ENCODE measurements around the gene SLC12A7. TPM values are rescaled to one million over a fixed set of nuclear protein-coding genes. Genes with fewer than 3 reads are reported as not detected.
A peak's percentile ranks its signal among the peaks of the same experiment; 100 is the strongest.
"Not testable (repeated sequence)": the region's sequence is repeated elsewhere in the genome, so short reads cannot be mapped to it uniquely, and the experiment has no call there.

The SLC12A7 gene
- total and polyA plus RNA-seq, 9 donors = 5.9 to 33.9 (median 23.0) TPM

DNA sequence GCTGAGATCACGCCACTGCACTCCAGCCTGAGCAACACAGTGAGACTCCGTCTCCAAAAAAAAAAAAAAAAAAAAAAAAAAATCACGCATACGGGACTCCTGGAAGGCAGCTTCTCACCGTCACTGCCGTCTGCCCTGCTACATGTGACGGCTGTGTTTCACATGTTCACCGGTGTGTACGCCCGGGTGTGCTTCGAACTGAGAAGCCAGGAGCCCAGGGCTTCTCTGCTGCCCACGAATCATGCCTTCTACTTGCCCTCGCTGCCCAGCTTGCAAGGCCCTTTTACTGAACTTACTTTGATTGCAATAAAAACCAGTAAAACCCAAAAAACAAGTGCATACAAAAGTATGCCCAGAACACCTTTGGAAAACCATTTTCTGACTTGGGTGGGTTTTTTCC lies 109.0 kb downstream of the SLC12A7 start:
- TF ChIP-seq, protein P1, sequence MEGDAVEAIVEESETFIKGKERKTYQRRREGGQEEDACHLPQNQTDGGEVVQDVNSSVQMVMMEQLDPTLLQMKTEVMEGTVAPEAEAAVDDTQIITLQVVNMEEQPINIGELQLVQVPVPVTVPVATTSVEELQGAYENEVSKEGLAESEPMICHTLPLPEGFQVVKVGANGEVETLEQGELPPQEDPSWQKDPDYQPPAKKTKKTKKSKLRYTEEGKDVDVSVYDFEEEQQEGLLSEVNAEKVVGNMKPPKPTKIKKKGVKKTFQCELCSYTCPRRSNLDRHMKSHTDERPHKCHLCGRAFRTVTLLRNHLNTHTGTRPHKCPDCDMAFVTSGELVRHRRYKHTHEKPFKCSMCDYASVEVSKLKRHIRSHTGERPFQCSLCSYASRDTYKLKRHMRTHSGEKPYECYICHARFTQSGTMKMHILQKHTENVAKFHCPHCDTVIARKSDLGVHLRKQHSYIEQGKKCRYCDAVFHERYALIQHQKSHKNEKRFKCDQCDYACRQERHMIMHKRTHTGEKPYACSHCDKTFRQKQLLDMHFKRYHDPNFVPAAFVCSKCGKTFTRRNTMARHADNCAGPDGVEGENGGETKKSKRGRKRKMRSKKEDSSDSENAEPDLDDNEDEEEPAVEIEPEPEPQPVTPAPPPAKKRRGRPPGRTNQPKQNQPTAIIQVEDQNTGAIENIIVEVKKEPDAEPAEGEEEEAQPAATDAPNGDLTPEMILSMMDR (IDR thresholded peaks at IDR 0.05) = no peak
- TF ChIP-seq POLR2A (IDR thresholded peaks at IDR 0.05) (no peak), EP300 (IDR thresholded peaks at IDR 0.05) (no peak)
- H3K27ac ChIP-seq = no peak overlapping the region
- H3K4me3 ChIP-seq = no peak overlapping the region
- 86 to 93% (median 90%) methylated on average over 12 to 13 of the region's 13 CpGs for WGBS, 3 donors
- H3K9me3 ChIP-seq = no peaks in the 10 kb centered on the region
- H3K4me1 ChIP-seq (ENCODE audit: insufficient read depth) = peaks cover 11% of the 10 kb centered on the region
- DNase-seq = peak in 2 of 5 donors; percentile 7 to 12
- H3K27me3 ChIP-seq = no peaks in the 10 kb centered on the region
- H3K36me3 ChIP-seq = no peaks in the 10 kb centered on the region
- intact Hi-C loops (cut with DNase I) = no loop called here

DNA sequence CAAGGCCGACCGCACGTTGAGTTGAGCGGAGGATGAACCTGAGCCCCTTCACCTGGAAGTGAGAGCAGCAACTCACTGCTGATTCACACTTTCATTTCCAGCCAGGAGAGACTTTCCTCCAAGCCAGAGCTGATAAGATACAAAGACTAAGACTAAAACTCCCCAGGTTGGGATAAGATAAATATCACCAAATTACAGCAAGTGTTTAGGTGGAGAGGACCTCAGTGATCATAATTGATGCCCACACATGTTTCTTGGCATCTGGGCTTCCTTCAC lies 109.7 kb downstream of the SLC12A7 start:
- TF ChIP-seq EP300 (IDR thresholded peaks at IDR 0.05) (no peak), POLR2A (IDR thresholded peaks at IDR 0.05) (no peak)
- TF ChIP-seq, protein P1 (IDR thresholded peaks at IDR 0.05) = no peak
- H3K4me3 ChIP-seq = no peak overlapping the region
- peak in 1 of 5 donors; percentile 8 for DNase-seq
- H3K4me1 ChIP-seq (ENCODE audit: insufficient read depth) = peaks cover 14% of the 10 kb centered on the region
- intact Hi-C loops (cut with DNase I) = no loop called here
- WGBS, 3 donors = 61 to 74% (median 70%) methylated on average over 4 of the region's 4 CpGs
- H3K27me3 ChIP-seq = no peaks in the 10 kb centered on the region
- no peak overlapping the region for H3K27ac ChIP-seq
- H3K36me3 ChIP-seq = no peaks in the 10 kb centered on the region
- no peaks in the 10 kb centered on the region for H3K9me3 ChIP-seq

DNA sequence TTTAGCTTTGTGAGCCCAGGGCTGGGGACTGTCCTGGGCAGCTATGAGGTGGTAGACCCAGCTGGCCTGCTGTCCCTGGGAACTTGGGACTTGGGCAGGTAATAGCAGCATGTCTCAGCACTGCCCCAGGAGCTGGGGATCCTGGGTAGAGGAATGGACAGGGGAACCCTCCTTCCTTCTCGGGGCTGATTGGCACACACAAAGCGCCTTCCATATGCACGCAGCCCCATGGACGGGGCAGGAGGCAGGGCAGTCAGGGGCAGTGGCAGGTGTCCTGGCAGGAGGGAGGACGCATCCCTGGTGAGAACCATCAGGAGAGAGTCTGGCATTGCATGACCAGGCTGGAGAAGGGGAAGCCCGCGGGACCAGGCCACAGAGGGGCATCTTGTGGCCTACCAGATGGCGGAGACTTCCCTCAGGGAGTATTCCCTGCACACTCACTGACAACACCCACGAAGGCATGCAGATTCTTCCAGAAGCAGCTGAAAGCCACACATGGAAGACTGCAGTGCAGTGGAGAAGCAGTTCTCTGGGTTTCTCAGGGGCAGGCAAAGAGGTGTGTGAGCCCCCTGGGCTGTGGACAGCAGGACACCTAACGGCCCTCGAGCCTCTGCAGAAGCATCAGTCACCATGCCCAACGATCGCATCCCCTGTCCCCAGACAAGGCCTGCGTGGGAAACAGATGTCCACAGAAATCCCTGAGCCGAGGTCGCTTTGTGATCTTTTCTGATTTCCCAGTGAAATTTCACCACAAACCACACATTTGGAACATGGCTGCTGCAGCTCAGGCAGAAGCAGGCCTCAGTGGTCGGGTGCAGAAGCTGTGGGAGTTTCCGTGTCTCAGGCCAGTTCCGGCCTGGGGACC lies 110.2 kb downstream of the SLC12A7 start:
- intact Hi-C loops (cut with DNase I) = no loop called here
- WGBS, 3 donors = 81 to 88% (median 87%) methylated on average over 19 of the region's 19 CpGs
- Histone ChIP-seq H3K4me3 (no peak overlapping the region), H3K4me1 (ENCODE audit: insufficient read depth) (peaks cover 18% of the 10 kb centered on the region), H3K36me3 (no peaks in the 10 kb centered on the region), H3K27ac (no peak overlapping the region), H3K27me3 (no peaks in the 10 kb centered on the region), H3K9me3 (no peaks in the 10 kb centered on the region)
- TF ChIP-seq, protein P1 (IDR thresholded peaks at IDR 0.05) = no peak
- TF ChIP-seq EP300 (IDR thresholded peaks at IDR 0.05) = no peak
- TF ChIP-seq POLR2A (IDR thresholded peaks at IDR 0.05) = no peak
- peak in 3 of 5 donors; percentile 4 to 10 (median 7) for DNase-seq

DNA sequence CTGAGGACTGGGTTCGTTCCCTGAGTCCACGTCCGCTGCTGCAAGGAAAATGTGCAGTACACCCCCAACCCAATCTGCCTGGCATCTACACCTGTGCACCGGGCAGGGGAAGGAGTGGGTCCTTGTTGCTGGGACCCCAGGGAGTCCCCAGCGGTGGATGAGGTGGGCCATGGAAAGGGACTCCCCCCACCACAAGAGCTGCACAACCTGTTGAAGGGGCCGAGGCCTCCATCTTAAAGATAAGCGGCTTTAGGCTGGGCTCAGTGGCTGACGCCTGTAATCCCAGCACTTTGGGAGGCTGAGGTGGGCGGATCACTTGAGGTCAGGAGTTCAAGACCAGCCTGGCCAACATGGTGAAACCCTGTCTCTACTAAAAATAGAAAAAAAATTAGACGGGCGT lies 111.0 kb downstream of the SLC12A7 start:
- intact Hi-C loops (cut with DNase I); H3K27ac ChIP-seq; H3K27me3 ChIP-seq; H3K9me3 ChIP-seq; H3K4me3 ChIP-seq; H3K36me3 ChIP-seq: not testable (repeated sequence)
- DNase-seq = peak in 2 of 5 donors; percentile 3 to 5
- 89 to 96% (median 95%) methylated on average over 11 of the region's 11 CpGs for WGBS, 3 donors
- H3K4me1 ChIP-seq (ENCODE audit: insufficient read depth) = peaks cover 18% of the 10 kb centered on the region

Small RNAs within 50 kb of the gene (microRNA-seq; reads per million reads assigned to microRNA genes)
- gene MIR4635 = 0 to 0.16 (median 0) reads per million in 3 donors

Small RNAs within 50 kb of the gene (small RNA-seq; reads per million reads assigned to genes)
- gene MIR4635 = not detected

Other genes with a start within 250 kb of the SLC12A7 start
- gene BRD9, start 219.3 kb downstream of the SLC12A7 start, total RNA-seq = 10 to 100 TPM; 18.6 to 42.1 (median 35.0) TPM
- gene BRD9, start 219.3 kb downstream of the SLC12A7 start, polyA plus RNA-seq = 10 to 100 TPM; 25.6 to 26.3 TPM
- 1 to 10 TPM; 1.3 to 3.9 (median 2.0) TPM for gene TRIP13, start 219.2 kb downstream of the SLC12A7 start, total RNA-seq
- gene TRIP13, start 219.2 kb downstream of the SLC12A7 start, polyA plus RNA-seq = 1 to 10 TPM; 1.6 to 2.5 TPM
- gene NKD2, start 103.3 kb downstream of the SLC12A7 start, total RNA-seq = 10 to 100 TPM in 1 of 7 donors, 1 to 10 TPM in 4, under 1 TPM in 2; 0.33 to 17.2 (median 1.5) TPM
- under 1 TPM in 1 of 2 donors, not detected in 1; 0.80 TPM for gene NKD2, start 103.3 kb downstream of the SLC12A7 start, polyA plus RNA-seq
- 1 to 10 TPM in 1 of 7 donors, under 1 TPM in 1, not detected in 5; 0.08 to 1.5 TPM for gene SLC6A19, start 89.5 kb upstream of the SLC12A7 start, total RNA-seq
- not detected for gene SLC6A19, start 89.5 kb upstream of the SLC12A7 start, polyA plus RNA-seq
- not detected for gene SLC6A18, start 113.3 kb upstream of the SLC12A7 start, total RNA-seq
- gene SLC6A18, start 113.3 kb upstream of the SLC12A7 start, polyA plus RNA-seq = not detected
- 1 to 10 TPM in 1 of 7 donors, under 1 TPM in 1, not detected in 5; 0.10 to 3.1 TPM for gene TERT, start 183.0 kb upstream of the SLC12A7 start, total RNA-seq
- not detected for gene TERT, start 183.0 kb upstream of the SLC12A7 start, polyA plus RNA-seq
- gene CLPTM1L, start 233.0 kb upstream of the SLC12A7 start, total RNA-seq = 10 to 100 TPM; 28.1 to 68.0 (median 49.0) TPM
- gene CLPTM1L, start 233.0 kb upstream of the SLC12A7 start, polyA plus RNA-seq = 10 to 100 TPM; 46.5 to 96.2 TPM

All from ovary (tissue), 9 donors.